HL-60 (cell line): ENCODE results near the gene C6orf163.

Experiments
- CTCF ChIP-seq: IDR thresholded peaks from one replicate; pipeline ENCODE4 v1.5.1; 2011; ENCODE audit warnings: low read length, control low read depth, inconsistent platforms; ENCODE audit not compliant: insufficient read depth
- POLR2AphosphoS5 ChIP-seq: IDR thresholded peaks from 2 replicates; pipeline ENCODE4 v1.6.1; 2012; ENCODE audit warnings: low read depth
- SPI1 ChIP-seq: IDR thresholded peaks from 2 replicates; pipeline ENCODE4 v1.6.1; 2012; ENCODE audit warnings: low read depth, mild to moderate bottlenecking, borderline replicate concordance
- TF ChIP-seq, protein P1 (sequence below): IDR thresholded peaks from 2 replicates; pipeline ENCODE4 v1.6.1; 2012; ENCODE audit warnings: low read depth; ENCODE audit not compliant: insufficient replicate concordance

- TF ChIP-seq CTCF, result peak; percentile 89
- peak; percentile 72; the same call in 1 of the 2 replicates for TF ChIP-seq POLR2AphosphoS5
- TF ChIP-seq, protein P1, sequence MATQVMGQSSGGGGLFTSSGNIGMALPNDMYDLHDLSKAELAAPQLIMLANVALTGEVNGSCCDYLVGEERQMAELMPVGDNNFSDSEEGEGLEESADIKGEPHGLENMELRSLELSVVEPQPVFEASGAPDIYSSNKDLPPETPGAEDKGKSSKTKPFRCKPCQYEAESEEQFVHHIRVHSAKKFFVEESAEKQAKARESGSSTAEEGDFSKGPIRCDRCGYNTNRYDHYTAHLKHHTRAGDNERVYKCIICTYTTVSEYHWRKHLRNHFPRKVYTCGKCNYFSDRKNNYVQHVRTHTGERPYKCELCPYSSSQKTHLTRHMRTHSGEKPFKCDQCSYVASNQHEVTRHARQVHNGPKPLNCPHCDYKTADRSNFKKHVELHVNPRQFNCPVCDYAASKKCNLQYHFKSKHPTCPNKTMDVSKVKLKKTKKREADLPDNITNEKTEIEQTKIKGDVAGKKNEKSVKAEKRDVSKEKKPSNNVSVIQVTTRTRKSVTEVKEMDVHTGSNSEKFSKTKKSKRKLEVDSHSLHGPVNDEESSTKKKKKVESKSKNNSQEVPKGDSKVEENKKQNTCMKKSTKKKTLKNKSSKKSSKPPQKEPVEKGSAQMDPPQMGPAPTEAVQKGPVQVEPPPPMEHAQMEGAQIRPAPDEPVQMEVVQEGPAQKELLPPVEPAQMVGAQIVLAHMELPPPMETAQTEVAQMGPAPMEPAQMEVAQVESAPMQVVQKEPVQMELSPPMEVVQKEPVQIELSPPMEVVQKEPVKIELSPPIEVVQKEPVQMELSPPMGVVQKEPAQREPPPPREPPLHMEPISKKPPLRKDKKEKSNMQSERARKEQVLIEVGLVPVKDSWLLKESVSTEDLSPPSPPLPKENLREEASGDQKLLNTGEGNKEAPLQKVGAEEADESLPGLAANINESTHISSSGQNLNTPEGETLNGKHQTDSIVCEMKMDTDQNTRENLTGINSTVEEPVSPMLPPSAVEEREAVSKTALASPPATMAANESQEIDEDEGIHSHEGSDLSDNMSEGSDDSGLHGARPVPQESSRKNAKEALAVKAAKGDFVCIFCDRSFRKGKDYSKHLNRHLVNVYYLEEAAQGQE, result no peak
- TF ChIP-seq SPI1, result no peak
These were observed 22.1 kb upstream of the C6orf163 start, which contains the start of gene SMIM8 for GRCh38 chr6:87322304-87323212.
